Esophagus squamous epithelium (tissue), 4 donors: ENCODE data around the gene NUDT19.

ENCODE experiments used
- POLR2A ChIP-seq, 4 donors: fragments of 450-650 bp; IDR thresholded peaks; one replicate each; pipeline ENCODE4 v1.6.1; 2017; ENCODE audit warnings: antibody characterized with exemption in 4 of 4, mild to moderate bottlenecking in 4 of 4, moderate library complexity in 3 of 4
- TF ChIP-seq, protein P1 (sequence below), 6 experiments: fragments of 450-650 bp in 4 of 6; fragments of 200-600 bp in 2 of 6; sonication (generic) in 2 of 6; IDR thresholded peaks; one replicate each; pipeline ENCODE4 v1.5.1; 2016 to 2019; ENCODE audit warnings: antibody characterized with exemption in 6 of 6, mild to moderate bottlenecking in 4 of 6, moderate library complexity in 4 of 6

DNA sequence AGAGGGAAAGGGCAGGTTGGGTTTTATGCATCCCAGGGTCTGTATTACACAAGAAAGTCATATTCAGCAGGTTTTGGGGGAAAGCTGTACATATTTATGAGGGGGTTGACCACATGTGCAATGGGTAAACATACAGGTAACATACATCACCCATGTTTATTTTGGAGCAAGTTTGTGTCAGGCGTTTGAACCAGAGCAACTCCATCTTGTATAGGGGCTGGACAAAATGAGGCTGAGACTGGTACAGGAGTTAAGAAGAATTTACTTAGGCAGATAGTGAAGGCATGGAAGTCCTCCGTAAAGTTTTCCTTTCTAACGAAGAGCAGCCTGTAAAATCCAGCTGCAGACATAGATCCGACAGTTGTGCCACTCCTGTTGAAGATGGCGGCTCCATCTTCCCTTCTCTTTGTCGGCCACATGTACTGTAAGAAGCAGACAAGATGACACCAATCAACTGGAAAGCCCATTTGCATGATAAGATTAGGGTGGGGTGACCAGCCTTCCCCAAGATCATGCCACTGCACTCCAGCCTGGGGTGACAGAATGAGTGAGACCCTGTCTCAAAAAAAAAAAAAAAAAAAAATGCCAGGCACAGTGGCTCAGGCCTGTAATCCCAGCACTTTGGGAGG, 4.7 kb upstream of the NUDT19 start:
- TF ChIP-seq POLR2A (IDR thresholded peaks at IDR 0.05), result no peak
- TF ChIP-seq, protein P1, sequence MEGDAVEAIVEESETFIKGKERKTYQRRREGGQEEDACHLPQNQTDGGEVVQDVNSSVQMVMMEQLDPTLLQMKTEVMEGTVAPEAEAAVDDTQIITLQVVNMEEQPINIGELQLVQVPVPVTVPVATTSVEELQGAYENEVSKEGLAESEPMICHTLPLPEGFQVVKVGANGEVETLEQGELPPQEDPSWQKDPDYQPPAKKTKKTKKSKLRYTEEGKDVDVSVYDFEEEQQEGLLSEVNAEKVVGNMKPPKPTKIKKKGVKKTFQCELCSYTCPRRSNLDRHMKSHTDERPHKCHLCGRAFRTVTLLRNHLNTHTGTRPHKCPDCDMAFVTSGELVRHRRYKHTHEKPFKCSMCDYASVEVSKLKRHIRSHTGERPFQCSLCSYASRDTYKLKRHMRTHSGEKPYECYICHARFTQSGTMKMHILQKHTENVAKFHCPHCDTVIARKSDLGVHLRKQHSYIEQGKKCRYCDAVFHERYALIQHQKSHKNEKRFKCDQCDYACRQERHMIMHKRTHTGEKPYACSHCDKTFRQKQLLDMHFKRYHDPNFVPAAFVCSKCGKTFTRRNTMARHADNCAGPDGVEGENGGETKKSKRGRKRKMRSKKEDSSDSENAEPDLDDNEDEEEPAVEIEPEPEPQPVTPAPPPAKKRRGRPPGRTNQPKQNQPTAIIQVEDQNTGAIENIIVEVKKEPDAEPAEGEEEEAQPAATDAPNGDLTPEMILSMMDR (IDR thresholded peaks at IDR 0.05), result no peak
